SK-MEL-5 (cell line): ENCODE measurements around the gene SDC3. TPM values are rescaled to one million over a fixed set of nuclear protein-coding genes. Genes with fewer than 3 reads are reported as not detected.

Experiments used
- DNase-seq: peaks from one replicate; pipeline ENCODE4 v3.0.0-alpha.2; 2016; ENCODE audit warnings: low read depth, low spot score
- in situ Hi-C: cut with HindIII; loops from 2 replicates; pipeline ENCODE4 v1.10.0; 2016; ENCODE audit warnings: low sequenced_read_pairs, high pct_unique_total_duplicates, low pct_unique_long_range_greater_than_20kb
- total RNA-seq: library from RNA; depleted of rRNA; stranded (reverse); fragments of >200 nt; shearing (Covaris generic); gene quantifications from 2 replicates; pipeline ENCODE4 v1.2.3, GENCODE V29; 2014

Gene SDC3
- total RNA-seq, 1 experiment from 2014 or later = 73.0 TPM

DNA sequence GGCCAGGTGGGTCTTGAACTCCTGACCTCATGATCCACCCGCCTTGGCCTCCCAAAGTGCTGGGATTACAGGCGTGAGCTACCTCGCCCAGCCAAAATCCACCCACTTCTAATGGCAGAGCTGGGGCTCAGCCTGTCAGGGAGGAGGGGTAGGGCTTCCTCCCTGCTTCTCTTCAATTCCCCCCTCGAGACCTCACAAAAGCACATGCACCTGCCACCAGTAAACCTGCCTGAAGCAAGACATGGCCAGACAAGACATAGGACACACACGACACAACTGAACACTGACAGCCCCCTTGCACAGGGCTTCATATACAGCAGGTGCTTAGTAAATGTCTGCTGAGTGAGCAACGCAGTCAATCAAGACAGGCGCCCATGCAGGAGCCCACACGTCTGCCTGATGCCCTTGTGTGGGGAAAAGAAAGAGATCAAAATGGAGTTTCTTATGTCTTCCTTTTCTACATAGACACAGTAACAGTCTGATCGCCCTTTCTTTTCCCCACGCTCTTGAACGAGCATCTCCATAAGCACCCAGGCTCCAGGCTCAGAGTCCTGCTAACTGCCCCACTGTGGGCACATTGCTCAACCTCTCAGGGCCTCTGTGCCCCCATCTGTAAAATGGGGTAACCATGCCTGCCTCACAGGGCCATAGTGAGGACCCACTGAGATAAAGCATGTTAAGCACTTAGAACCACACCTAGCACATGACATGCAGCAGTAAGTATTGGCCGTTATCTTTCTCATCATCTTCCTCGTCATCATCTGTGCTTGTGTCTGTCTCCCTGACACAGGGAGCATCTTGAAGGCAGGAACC, 8.8 kb downstream of the SDC3 start:
- in situ Hi-C loops = loop anchor here (25.0 kb wide), 1 partner anchor 87 kb away; no protein-coding TSS in a partner anchor
- no peak for DNase-seq

DNA sequence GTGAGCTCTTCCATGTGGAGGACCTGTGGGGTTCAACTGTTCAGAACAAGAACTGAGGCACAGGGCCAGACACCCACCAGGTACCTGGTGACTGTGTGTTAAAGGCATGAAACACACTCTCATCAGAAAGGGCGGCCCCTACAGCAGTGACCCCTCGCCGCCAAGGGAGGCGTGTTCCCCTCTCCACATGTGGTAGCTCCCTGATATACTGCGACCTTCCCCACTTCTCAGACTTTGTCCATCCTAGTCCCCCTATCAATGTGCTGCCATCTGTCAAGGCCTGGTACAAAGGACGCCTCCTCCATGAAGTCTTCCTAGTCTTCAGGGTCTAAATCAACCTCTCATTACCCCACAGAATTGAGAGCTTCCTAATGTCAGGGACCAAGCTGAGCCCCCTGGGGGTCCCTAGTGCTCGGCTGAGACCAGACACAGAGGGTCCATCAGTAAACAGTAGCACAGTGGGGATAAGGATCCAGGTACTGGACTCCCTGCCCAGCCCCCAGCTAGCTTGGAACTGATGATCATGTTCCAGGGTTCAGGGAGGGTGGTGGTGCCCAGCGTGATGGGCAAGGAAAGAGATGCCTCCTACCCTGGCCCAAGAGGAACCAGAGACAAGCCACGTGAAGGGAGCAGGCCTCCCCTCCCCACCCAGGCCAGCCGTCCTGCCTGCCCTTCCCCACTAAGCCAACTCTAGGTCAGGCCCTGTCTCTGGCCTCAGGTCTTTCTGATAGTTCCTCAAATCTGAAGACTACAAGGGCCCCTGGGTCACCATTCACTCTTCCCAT, 10.3 kb downstream of the SDC3 start:
- in situ Hi-C loops = no loop called here
- no peak for DNase-seq

DNA sequence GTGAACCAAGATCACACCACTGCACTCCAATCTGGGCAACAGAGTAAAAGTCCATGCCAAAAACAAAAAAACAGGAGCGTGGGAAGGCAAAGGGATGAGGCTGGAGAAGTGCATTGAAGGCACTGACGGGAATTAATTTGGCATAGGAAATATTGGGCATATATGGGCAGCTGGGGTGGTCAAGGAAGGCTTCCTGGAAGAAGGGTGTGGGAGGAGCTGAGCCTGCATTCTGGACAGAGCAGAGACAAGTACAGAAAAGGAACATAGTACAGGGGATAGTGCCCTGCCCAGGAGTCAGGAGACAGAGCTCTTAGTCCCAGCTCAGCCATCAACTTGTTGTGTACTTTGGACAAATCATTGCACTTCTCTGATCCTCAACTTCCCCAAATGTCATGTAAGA, 11.7 kb downstream of the SDC3 start:
- in situ Hi-C loops = no loop called here

DNA sequence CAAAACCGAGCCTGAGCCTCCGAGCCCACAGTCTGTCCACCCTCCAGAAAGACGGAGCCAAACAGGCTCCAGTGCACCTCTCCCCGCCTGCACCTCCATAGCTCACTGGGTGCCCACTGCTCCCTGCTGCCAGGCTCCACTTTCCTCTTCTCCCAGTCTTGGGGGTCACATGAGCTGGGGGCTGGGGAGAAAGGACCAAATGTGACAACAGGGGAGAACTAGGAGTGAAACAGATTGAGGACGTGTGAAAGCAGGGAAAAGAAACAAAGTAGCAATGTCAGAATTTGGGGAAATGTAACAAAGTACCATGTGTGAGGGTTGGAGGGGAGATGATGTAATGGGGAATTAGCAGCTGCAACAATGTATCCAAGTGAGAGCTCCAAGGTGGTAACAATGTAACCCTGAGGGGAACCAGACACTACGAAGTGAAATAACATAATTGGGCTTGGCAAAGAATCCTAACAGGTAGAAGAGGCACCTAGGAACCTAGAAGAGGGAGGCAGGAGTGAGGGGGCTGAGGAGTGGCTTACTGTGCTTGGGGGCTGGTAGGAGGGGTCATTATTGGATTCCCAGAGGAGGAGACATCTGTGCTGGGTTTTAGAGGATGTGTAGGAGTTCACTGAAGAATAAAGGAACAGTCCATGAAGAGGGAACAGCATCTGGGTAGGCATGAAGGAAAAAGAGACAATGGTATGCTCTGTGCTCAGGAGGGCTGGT, 12.5 kb downstream of the SDC3 start:
- peak; percentile 28 for DNase-seq
- in situ Hi-C loops = no loop called here

More for the DNA sequence above, 11.7 kb downstream of the SDC3 start:
- no peak for DNase-seq

DNA sequence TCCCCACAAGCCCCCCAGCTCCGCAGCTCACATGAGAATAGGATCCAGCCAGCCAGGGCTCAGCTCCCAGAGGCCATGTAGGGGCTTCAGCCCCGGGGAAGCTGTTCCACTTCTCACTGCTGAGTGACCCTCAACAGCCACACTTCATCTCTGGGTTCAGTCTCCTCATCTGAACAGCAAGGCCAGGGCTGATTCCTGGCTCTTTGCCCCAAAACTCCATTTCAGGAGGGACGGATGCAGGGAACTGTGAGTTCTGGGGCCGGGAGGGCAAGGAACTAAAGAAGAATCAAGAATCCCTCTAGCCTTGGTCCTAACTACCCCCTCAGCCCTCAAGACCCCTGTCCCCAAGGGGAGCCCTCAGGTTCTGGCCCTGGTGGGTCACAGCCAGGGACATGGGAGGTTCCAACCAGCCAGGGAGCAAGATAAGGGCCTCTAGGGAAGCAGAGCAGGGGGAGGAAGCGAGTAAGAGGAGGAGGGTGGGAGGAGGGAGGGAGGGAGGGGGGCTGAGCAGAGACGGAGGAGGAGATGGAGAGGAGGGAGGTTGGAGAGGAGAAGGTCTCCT, 13.1 kb downstream of the SDC3 start:
- in situ Hi-C loops = no loop called here
- no peak for DNase-seq

DNA sequence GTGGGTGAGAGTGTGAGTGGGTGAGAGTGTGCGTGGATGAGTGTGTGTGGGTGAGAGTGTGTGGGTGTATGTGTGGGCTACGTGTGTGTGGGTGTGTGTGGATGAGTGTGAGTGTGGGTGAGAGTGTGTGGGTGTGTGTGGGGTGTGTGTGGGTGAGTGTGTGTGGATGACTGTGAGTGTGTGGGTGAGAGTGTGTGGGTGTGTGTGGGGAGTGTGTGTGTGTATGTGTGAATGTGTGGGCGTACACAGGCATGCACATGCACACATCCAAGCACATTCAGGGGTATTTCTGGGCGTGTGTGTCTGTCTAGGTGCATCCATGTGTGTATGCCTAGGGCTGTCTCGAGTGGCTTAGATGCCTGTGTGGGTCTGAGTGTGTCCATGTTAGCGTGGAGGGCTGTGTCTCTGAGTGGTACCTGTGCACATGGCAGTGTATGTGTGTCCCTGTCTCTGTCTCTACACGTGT, 14.0 kb downstream of the SDC3 start:
- in situ Hi-C loops = no loop called here
- no peak for DNase-seq

DNA sequence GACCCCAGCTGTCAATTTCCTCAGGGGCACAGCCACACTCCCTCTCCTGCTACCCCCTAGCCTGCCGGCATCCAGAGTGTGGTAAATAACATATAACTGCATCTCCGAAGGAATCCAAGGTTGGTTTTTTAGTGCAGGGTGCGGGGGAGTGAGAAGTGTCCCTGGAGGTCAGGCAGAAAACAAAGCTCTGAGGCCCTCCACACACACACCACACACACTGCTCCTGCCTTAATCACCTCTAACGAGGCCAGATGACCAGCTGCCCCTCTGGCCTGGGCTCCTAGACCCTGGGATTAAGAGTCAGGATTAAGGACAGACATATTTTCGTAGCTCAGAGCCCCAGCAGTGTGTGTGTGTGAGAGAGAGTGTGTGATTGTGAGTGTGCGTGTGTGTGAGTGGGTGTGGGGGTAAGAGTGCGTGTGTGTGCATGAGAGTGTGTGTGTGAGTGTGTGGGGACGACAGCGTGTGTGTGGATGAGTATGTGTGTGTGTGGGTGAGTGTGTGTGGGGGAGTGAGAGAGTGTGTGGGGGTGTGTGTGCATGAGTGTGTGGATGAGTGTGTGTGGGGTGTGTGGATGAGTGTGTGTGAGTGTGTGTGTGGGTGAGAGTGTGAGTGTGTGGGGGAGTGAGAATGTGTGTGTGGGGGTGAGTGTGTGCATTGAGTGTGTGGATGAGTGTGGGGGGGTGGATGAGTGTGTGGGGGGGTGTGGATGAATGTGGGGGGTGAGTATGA, 14.6 kb downstream of the SDC3 start:
- in situ Hi-C loops = no loop called here
- no peak for DNase-seq

DNA sequence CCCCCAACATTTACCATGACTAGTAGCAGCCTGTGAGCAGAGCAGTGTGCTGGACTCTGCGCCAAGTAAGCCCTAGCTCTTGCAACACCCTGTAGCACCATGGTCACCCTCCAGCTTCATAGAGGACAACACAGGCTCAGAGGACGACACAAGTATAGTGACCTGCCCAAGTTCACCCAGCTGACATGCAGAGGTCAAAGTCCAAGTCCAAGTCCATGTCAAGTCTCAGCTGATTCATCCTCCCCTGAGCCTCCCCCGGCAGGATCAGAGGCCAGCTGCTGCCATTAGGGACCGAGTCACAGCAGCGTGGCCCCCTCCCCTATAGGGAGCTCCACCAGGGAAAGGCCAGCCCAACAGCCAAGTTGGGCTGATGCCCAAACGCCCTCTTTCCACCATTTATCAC, 15.9 kb downstream of the SDC3 start:
- DNase-seq = no peak
- in situ Hi-C loops = no loop called here

DNA sequence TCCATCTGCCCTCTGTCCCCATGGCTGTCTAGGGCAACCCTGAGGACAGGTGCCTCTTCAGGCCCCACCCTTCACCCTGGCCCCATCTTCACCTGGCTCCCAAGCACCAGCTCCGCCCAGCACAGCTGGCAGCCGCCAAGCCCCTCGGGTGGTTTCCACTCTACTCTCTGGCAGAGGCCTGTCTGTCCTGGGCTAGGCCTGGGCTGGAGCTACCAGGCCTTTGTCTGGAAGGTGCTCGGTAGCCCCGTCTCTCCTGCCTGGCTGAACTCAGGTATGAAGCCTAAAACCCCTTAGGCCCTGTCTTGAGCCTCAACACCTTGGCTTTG, 17.4 kb downstream of the SDC3 start:
- in situ Hi-C loops = no loop called here
- DNase-seq = no peak

DNA sequence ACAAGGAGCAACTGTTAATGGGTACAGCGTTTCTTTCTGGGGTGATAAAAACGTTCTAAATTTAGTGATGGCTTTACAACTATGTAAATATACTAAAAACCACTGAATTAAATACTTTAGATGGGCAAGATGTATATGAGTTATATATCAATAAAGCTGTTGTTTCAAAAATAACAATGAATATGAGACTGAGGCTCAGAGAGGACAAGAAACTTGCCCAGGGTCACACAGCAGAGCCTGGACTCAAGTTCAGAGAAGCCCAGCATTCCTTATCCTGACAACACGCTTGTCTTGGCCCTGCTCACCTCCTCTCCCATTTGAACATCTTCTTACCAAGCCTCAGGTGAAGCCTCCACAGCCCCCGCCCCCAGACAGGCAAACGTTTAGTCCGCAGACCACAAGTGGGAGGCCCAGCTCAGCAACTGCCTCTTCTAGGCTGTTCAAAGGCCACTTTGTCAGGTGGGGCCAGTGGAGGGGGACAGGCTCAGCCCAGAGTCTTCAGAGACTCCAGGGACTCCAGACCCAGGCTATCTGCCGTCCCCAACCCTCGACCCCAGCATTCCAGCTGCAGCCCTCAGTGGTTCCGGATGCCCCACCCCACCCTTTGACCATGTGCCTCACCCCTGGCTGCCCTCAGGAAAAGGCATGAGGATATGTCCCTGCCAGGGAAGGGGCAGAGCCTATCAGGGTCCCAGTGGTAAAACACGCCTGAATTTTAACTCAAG, 17.9 kb downstream of the SDC3 start:
- in situ Hi-C loops = no loop called here
- no peak for DNase-seq

DNA sequence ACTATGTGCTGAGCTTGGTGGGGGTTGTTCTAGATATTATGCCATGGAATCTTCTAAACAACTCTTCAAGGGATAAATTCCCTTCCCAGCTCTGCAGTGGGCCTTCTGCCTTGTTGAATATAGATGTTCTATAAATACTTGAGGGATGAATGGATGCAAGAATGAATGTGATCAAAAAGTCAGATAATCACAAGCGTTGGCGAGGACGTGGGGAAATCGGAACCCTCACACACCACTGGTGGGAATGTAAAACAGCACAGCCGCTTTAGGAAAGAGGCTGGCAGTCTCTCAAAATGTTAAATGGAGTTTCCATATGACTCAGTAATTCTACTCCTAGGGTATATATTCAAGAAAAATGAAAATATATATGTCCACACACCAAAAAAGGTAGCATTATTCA, 19.0 kb downstream of the SDC3 start:
- in situ Hi-C loops = no loop called here
- no peak for DNase-seq

DNA sequence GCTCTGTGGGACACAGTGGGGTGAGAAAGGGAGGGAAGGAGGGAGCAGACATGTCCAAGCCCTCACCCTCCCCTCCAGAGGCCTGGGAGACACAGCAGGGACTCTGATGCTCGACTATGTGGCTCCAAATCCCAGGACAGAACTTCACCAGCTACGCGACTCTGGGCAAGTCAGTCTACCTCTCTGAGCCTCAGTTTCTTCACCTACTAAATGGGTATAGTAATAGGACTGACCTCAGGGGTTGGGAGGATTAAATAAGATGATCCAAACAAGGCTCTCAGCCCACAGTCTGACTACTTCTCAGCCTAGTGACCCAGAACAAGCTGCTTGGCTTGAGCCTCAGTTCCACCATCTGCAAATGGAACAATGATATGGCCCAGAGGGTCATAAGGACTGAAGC, 19.6 kb downstream of the SDC3 start:
- in situ Hi-C loops = no loop called here
- no peak for DNase-seq

DNA sequence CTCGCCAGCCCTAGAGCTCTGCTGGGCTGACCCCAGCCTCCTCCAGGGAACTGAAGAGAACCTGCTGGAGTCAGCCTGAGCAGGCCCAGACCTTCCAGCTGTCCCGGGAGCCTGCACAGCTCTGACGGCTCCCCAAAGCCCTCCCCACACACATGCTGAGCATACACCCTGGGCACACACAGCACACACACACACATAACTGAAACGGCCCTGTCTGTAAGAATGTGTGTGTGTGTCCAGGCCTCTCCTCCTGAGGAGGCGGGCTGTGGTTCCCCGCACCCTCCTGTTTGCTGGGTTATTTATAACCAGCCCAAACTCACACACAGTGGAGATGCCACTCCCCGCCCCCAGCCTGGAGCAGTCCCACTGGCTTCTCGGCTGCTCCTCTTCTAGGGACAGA, 20.2 kb downstream of the SDC3 start:
- no peak for DNase-seq
- in situ Hi-C loops = no loop called here

DNA sequence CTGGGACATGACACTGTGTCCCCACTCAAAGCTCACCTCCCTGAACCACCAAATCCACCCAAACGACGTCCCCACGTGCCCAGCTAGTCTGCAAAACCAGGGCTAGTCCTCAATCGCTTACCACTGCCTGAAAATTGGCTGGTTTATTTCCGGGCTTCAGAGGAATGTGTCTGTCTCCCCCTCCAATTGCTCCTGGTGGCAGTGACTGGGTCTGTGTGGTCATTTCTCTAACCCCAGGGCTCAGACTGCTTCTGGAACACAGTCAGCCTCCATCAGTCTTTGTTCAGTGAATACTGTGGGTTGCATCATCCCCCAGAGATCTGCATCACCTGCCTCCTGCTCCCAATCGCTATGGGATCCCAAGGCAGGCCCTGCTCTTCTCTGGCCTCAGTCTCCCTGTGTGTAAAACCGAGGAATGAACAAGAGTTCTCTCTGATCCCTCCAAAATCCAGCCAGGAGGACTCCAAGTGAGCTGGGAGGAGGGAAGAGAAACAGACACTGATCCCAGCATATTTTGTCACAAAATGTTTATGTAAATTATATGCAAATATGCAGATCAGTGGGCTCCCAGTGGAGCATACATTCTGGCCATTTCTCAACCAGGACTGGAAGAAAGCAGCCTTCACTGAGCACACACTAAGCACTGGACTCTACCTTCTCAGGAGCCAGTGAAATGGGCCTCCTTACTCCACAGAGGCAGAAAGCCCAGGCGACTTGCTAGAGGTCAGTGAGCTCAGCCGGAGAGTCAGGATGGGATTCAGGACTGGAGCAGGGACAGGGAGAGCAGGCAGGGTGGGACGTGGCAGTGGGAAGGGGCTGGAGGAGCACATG, 20.9 kb downstream of the SDC3 start:
- in situ Hi-C loops = no loop called here
- DNase-seq = no peak

DNA sequence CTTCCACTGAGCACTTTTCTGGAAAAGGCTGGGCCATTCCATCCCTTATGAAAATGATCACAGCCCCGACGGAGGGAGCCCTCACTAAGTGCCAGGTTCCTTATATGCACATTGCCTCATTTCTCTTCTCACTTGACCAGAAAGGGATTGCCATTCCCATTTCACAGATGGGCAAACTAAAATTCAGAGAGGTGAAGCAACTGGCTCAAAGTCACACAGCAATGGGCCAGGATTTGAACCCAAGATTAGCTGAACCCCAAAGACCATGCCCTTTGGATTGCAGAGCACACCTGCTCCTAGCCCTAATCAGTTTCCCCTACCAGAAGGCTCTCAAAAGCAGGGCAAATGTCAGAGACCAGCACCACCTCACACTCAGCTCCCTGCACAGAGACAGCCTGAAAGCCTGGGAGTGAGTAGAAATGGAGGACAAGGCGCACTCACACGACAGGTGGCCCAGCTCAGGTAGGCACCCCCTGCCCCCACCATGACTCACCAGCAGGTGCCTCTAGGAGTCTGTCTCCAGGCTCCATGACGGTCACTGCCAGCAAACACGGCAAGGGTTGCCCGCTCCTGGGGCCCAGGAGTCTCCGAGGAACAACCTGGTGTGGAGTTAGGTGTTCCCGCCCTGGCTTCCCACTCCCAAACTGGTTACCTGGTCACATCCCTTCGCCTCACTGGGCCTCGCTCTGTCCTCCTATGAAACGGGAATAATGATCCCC, 21.7 kb downstream of the SDC3 start:
- in situ Hi-C loops = no loop called here
- DNase-seq = no peak
